NCI-H446 treated with DMSO at 0.1 percent for 48 hours (cell line): ENCODE results near the gene PEDS1.
"Not testable (repeated sequence)": the region's sequence is repeated elsewhere in the genome, so short reads cannot be mapped to it uniquely, and the experiment has no call there.

Experiments used
- DNase-seq: peaks from one replicate; lab custom pipeline; 2025; lab: John Stamatoyannopoulos, UW

PEDS1 gene

GRCh38 chr20:50113420-50114224, 39.9 kb downstream of the PEDS1 start:
- DNase-seq = no peak

GRCh38 chr20:50112512-50113419, 40.8 kb downstream of the PEDS1 start, which contains the start of gene UBE2V1:
TSS of gene UBE2V1 (minus strand) at chr20:50113150. CDS start at chr20:50113128, 22 bp downstream.
- peak; percentile 71 for DNase-seq

GRCh38 chr20:50111829-50112495, 41.6 kb downstream of the PEDS1 start:
- no peak for DNase-seq

- DNase-seq = no peak
Measured at GRCh38 chr20:50111120-50111828, 42.2 kb downstream of the PEDS1 start.

- DNase-seq = no peak
Measured at GRCh38 chr20:50110141-50111047, 43.1 kb downstream of the PEDS1 start.

GRCh38 chr20:50108556-50109235, 44.8 kb downstream of the PEDS1 start:
- no peak for DNase-seq

GRCh38 chr20:50107796-50108331, 45.7 kb downstream of the PEDS1 start:
- no peak for DNase-seq

- no peak for DNase-seq
Measured at GRCh38 chr20:50107086-50107660, 46.4 kb downstream of the PEDS1 start.

- DNase-seq = not testable (repeated sequence)
Measured at GRCh38 chr20:50106669-50107068, 46.9 kb downstream of the PEDS1 start.
